HFFc6 (cell line): ENCODE data around the gene TPPP3. TPM values are rescaled to one million over a fixed set of nuclear protein-coding genes. Genes with fewer than 3 reads are reported as not detected.
A peak's percentile ranks its signal among the peaks of the same experiment; 100 is the strongest.

Source experiments
- DNase-seq: peaks from one replicate; pipeline ENCODE4 v3.0.0-alpha.2; 2018
- H3K27ac Mint-ChIP-seq: 2 replicates; pipeline ENCODE4 v1.8.0; 2020; ENCODE audit warnings: mild to moderate bottlenecking, mixed read lengths
- H3K27me3 Mint-ChIP-seq: 2 replicates; pipeline ENCODE4 v1.8.0; 2021; ENCODE audit warnings: mild to moderate bottlenecking, moderate library complexity, mixed read lengths; ENCODE audit not compliant: insufficient read depth
- H3K36me3 Mint-ChIP-seq: 2 replicates; pipeline ENCODE4 v1.8.0; 2021; ENCODE audit warnings: low read depth, mixed read lengths
- H3K4me1 Mint-ChIP-seq: 2 replicates; pipeline ENCODE4 v1.8.0; 2020; ENCODE audit warnings: low read depth, mixed read lengths
- H3K4me3 Mint-ChIP-seq: 2 replicates; pipeline ENCODE4 v1.8.0; 2020; ENCODE audit warnings: mild to moderate bottlenecking, moderate library complexity, mixed read lengths
- H3K9me3 Mint-ChIP-seq: 2 replicates; pipeline ENCODE4 v1.8.0; 2020; ENCODE audit warnings: mild to moderate bottlenecking, mixed read lengths
- CTCF ChIP-seq: fragments of 200-600 bp; sonication (generic); IDR thresholded peaks from 2 replicates; pipeline ENCODE4 v1.5.0; 2021; ENCODE audit warnings: antibody characterized with exemption, mild to moderate bottlenecking
- total RNA-seq, 6 experiments: library from RNA; stranded (reverse); fragmentation: NEBNext Ultra II Directional; extraction: Animal tissue kit (Norgen Biotek cat#: 25700); gene quantifications; 2 replicates in 1 of 6; 3 replicates in 5 of 6; pipeline ENCODE4 v1.2.3, GENCODE V29; 2021

Gene TPPP3
- total RNA-seq, 6 experiments from 2014 or later, result 0.21 to 0.28 TPM; not detected in 4

GRCh38 chr16:67397036-67397801 lies 3.9 kb upstream of the TPPP3 start:
- Mint-ChIP-seq H3K27me3 (peaks cover 22% of the 10 kb centered on the region), H3K4me3 (no peak overlapping the region), H3K9me3 (no peaks in the 10 kb centered on the region), H3K36me3 (no peaks in the 10 kb centered on the region), H3K27ac (peak overlapping the region; percentile 24; the same call in 1 of the 2 replicates), H3K4me1 (no peaks in the 10 kb centered on the region)
- no peak for TF ChIP-seq CTCF
- DNase-seq, result no peak

GRCh38 chr16:67396159-67397035 lies 3.1 kb upstream of the TPPP3 start:
- peak; percentile 94 for DNase-seq
- peaks cover 15% of the 10 kb centered on the region for H3K27me3 Mint-ChIP-seq
- H3K9me3 Mint-ChIP-seq, result no peaks in the 10 kb centered on the region
- no peaks in the 10 kb centered on the region for H3K36me3 Mint-ChIP-seq
- TF ChIP-seq CTCF, result no peak
- H3K4me1 Mint-ChIP-seq, result no peaks in the 10 kb centered on the region
- no peak overlapping the region for H3K4me3 Mint-ChIP-seq
- H3K27ac Mint-ChIP-seq, result peak overlapping the region; percentile 59

- TF ChIP-seq CTCF, result no peak
- no peak for DNase-seq
- H3K4me3 Mint-ChIP-seq, result no peak overlapping the region
Measured at GRCh38 chr16:67395458-67396158, 2.3 kb upstream of the TPPP3 start.

GRCh38 chr16:67395105-67395457 lies 1.8 kb upstream of the TPPP3 start:
- no peaks in the 10 kb centered on the region for H3K9me3 Mint-ChIP-seq
- no peak overlapping the region for H3K27ac Mint-ChIP-seq
- no peak overlapping the region for H3K4me3 Mint-ChIP-seq
- H3K4me1 Mint-ChIP-seq, result no peaks in the 10 kb centered on the region
- no peak for DNase-seq
- peaks cover 10% of the 10 kb centered on the region for H3K27me3 Mint-ChIP-seq
- no peaks in the 10 kb centered on the region for H3K36me3 Mint-ChIP-seq
- TF ChIP-seq CTCF, result no peak

More at GRCh38 chr16:67395458-67396158, 2.3 kb upstream of the TPPP3 start:
- Mint-ChIP-seq H3K27me3 (peaks cover 9% of the 10 kb centered on the region), H3K27ac (no peak overlapping the region), H3K4me1 (no peaks in the 10 kb centered on the region), H3K9me3 (no peaks in the 10 kb centered on the region), H3K36me3 (no peaks in the 10 kb centered on the region)
